ENCODE data around the gene PPEF2.

GRCh38 chr4:75849461-75849860 lies 52.8 kb downstream of the PPEF2 start:
- TF ChIP-seq CTCF (IDR thresholded peaks at IDR 0.05) (no peak), EP300 (IDR thresholded peaks at IDR 0.05) (no peak), POLR2A (IDR thresholded peaks at IDR 0.05) (no peak)
